Measurements from ENCODE around the gene ATP6V0D1. TPM values are rescaled to one million over a fixed set of nuclear protein-coding genes. Genes with fewer than 3 reads are reported as not detected.

Gene ATP6V0D1
- total and polyA plus RNA-seq, 3 experiments from 2014 or later: 49.3 to 107 (median 57.6) TPM

DNA sequence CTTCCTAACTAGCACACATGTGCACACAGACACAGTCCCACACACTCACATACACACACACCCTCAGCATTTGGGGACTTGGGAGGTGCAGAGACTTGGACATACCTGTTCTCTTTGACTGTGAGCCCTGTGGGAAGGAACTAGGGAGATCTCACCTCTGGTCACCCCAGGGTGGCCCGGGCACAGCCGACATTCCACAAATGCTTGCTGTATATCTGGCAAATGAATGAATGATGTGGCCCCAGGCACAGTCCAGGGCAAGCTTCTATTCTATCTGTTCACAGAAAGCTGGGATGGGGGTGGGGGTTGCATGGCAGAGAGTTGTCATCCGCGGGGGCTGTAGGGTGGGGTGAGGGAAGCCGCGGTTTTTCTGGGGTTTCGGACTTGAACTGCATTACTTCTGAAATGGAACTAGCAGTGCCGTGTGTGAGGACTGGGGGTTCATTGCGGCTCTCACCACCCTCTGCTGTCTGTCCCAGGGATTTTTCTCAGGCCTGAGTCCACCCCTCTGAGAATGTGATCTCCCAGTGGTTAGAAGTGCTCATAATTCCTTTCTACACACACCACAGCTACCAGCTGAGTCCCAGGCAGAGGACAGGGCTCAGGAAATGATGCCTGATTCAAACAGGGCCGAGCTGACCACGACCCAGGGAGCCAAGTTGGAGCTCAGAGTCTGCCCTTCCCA, 44.4 kb upstream of the ATP6V0D1 start:
- Histone ChIP-seq H3K27ac (ENCODE audit: low read depth, low read length) (no peak overlapping the region), H3K36me3 (ENCODE audit: insufficient read depth, low read length) (no peaks in the 10 kb centered on the region), H3K27me3 (ENCODE audit: insufficient read depth, low read length, poor library complexity, severe bottlenecking) (peaks cover 9% of the 10 kb centered on the region), H3K4me3 (ENCODE audit: low read length) (no peak overlapping the region), H3K4me1 (ENCODE audit: insufficient read depth, low read length) (peaks cover 29% of the 10 kb centered on the region), H3K9me3 (ENCODE audit: low read length) (no peaks in the 10 kb centered on the region)
- H3K4me1 Mint-ChIP-seq: peaks cover 18 to 21% (median 19%) of the 10 kb centered on the region in 3 donors
- no peaks in the 10 kb centered on the region for H3K9me3 Mint-ChIP-seq
- H3K36me3 Mint-ChIP-seq: no peaks in the 10 kb centered on the region
- ChIA-PET CTCF (interaction anchor here (0.9 to 1.6 kb wide), 5 partner anchors 11 to 116 kb away, joined by 3 to 6 read pairs (median 4); no protein-coding TSS in a partner anchor), POLR2A (interaction anchor here (0.6 kb wide), 1 partner anchor 25 kb away, joined by 3 read pairs; no protein-coding TSS in a partner anchor)
- no peak overlapping the region for H3K27ac Mint-ChIP-seq
- H3K4me3 Mint-ChIP-seq: peak overlapping the region in 1 of 7 donors; percentile 59
- peaks cover 5 to 16% of the 10 kb centered on the region in 2 donors for H3K27me3 Mint-ChIP-seq
- DNase-seq: no peak

DNA sequence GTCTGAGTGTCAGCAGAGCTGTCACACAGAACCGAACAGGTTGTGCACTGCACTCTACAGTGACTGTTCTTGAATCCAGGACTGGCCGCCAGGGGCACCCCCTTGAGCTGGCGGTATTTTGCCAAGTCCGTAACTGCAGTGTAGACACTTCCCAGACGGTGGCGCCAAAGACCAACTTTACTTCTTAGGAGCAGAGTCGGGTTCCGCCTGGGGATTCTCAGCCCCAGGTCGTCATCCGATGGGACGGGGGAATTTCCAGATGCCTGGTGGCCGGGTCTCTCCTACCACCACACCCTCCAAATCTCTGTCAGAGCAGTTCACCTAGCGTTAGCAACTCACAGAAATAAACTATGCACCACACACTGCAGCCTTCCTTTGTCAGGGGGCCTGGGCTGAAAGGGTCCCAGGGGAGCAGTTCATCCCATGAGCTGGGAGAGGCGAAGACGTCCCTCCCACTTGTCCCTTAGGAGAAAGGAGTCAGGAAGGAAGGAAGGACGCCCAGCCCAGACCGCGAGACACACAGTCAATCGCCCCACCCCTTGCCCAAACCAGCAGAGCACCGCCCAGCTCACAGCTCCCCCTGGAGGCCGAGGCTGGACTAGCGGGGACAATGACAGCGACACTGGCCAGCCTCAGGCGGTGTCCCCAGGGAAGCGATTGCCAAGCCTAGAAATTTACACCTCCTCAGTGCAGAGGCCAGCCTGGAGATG, 40.3 kb upstream of the ATP6V0D1 start:
- H3K9me3 Mint-ChIP-seq: no peaks in the 10 kb centered on the region
- H3K4me3 Mint-ChIP-seq: peak overlapping the region; percentile 90 to 97 (median 93)
- H3K36me3 ChIP-seq (ENCODE audit: insufficient read depth, low read length): no peaks in the 10 kb centered on the region
- H3K27me3 Mint-ChIP-seq: peaks cover 0 to 4% of the 10 kb centered on the region in 2 donors
- no peaks in the 10 kb centered on the region for H3K9me3 ChIP-seq (ENCODE audit: low read length)
- no peaks in the 10 kb centered on the region for H3K27me3 ChIP-seq (ENCODE audit: insufficient read depth, low read length, poor library complexity, severe bottlenecking)
- CTCF ChIA-PET: interaction anchor here (0.5 to 5.2 kb wide), 73 partner anchors 9 to 1805 kb away, joined by 3 to 125 read pairs (median 5); partner anchors contain the start of genes ACD, ATP6V0D1, C16orf86 and CARMIL2
- peak overlapping the region; percentile 97 to 100 (median 99) for H3K27ac Mint-ChIP-seq
- no peaks in the 10 kb centered on the region for H3K36me3 Mint-ChIP-seq
- H3K27ac ChIP-seq (ENCODE audit: low read depth, low read length): peak overlapping the region; percentile 86
- peaks cover 11% of the 10 kb centered on the region for H3K4me1 ChIP-seq (ENCODE audit: insufficient read depth, low read length)
- H3K4me1 Mint-ChIP-seq: peaks cover 16 to 18% (median 17%) of the 10 kb centered on the region in 3 donors
- DNase-seq: peak; percentile 91 to 98 (median 96)
- H3K4me3 ChIP-seq (ENCODE audit: low read length): peak overlapping the region; percentile 91
- POLR2A ChIA-PET: interaction anchor here (0.5 to 1.6 kb wide), 10 partner anchors 14 to 596 kb away, joined by 3 to 8 read pairs (median 4); partner anchors contain the start of genes ATP6V0D1, CARMIL2 and CTCF

- H3K4me1 ChIP-seq (ENCODE audit: insufficient read depth, low read length): peaks cover 17% of the 10 kb centered on the region
- ChIA-PET POLR2A (interaction anchor here (0.6 kb wide), 1 partner anchor 140 kb away, joined by 3 read pairs; no protein-coding TSS in a partner anchor), CTCF (interaction anchor here (2.5 to 5.2 kb wide), 6 partner anchors 16 to 297 kb away, joined by 13 to 125 read pairs (median 68); partner anchors contain the start of genes ATP6V0D1 and CARMIL2)
- H3K36me3 Mint-ChIP-seq: no peaks in the 10 kb centered on the region
- H3K27me3 ChIP-seq (ENCODE audit: insufficient read depth, low read length, poor library complexity, severe bottlenecking): no peaks in the 10 kb centered on the region
- H3K9me3 ChIP-seq (ENCODE audit: low read length): no peaks in the 10 kb centered on the region
- H3K4me1 Mint-ChIP-seq: peaks cover 20 to 23% (median 21%) of the 10 kb centered on the region in 3 donors
- DNase-seq: no peak
- H3K27ac Mint-ChIP-seq: peak overlapping the region in 4 of 8 donors; percentile 17 to 70 (median 36)
- peaks cover 0 to 1% of the 10 kb centered on the region in 2 donors for H3K27me3 Mint-ChIP-seq
- no peak overlapping the region for H3K27ac ChIP-seq (ENCODE audit: low read depth, low read length)
- H3K36me3 ChIP-seq (ENCODE audit: insufficient read depth, low read length): no peaks in the 10 kb centered on the region
- peak overlapping the region in 2 of 7 donors; percentile 38 to 66 for H3K4me3 Mint-ChIP-seq
- H3K4me3 ChIP-seq (ENCODE audit: low read length): no peak overlapping the region
- no peaks in the 10 kb centered on the region for H3K9me3 Mint-ChIP-seq
Measured at GRCh38 chr16:67519242-67519641, 38.3 kb upstream of the ATP6V0D1 start.

DNA sequence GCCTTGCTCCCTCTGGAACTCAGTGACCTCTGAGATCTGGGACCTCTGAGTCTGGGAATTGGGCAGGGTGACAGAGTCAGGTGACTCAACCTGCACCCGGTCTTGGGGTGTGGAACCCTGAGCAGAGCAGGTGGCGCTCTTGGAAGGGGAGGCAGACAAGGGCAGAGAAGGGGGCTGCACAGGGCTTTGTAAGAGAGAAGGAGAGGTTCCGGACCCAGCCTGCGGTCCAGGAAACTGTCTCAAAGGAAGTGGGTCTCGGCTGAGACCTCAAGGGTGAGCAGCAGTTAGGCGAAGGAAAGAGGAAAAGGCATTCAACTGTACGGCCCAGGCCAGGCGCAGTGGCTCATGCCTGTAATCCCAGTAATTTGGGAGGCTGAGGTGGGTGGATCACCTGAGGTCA, 37.7 kb upstream of the ATP6V0D1 start:
- Histone ChIP-seq H3K27ac (ENCODE audit: low read depth, low read length) (no peak overlapping the region), H3K4me3 (ENCODE audit: low read length) (no peak overlapping the region), H3K36me3 (ENCODE audit: insufficient read depth, low read length) (no peaks in the 10 kb centered on the region), H3K27me3 (ENCODE audit: insufficient read depth, low read length, poor library complexity, severe bottlenecking) (no peaks in the 10 kb centered on the region), H3K4me1 (ENCODE audit: insufficient read depth, low read length) (peaks cover 21% of the 10 kb centered on the region), H3K9me3 (ENCODE audit: low read length) (no peaks in the 10 kb centered on the region)
- Mint-ChIP-seq H3K4me1 (peaks cover 21 to 24% (median 22%) of the 10 kb centered on the region in 3 donors), H3K27me3 (peaks cover 0 to 1% of the 10 kb centered on the region in 2 donors), H3K27ac (peak overlapping the region in 2 of 8 donors; percentile 16 to 94), H3K4me3 (no peak overlapping the region), H3K9me3 (no peaks in the 10 kb centered on the region), H3K36me3 (no peaks in the 10 kb centered on the region)
- POLR2A ChIA-PET: no interaction called here
- DNase-seq: no peak
- CTCF ChIA-PET: interaction anchor here (4.7 to 7.0 kb wide), 3 partner anchors 17 to 35 kb away, joined by 50 to 125 read pairs (median 94); partner anchors contain the start of genes AGRP and ATP6V0D1

GRCh38 chr16:67517661-67518423, 36.9 kb upstream of the ATP6V0D1 start:
- H3K4me1 Mint-ChIP-seq: peaks cover 19 to 24% (median 22%) of the 10 kb centered on the region in 3 donors
- POLR2A ChIA-PET: no interaction called here
- H3K27ac ChIP-seq (ENCODE audit: low read depth, low read length): no peak overlapping the region
- no peaks in the 10 kb centered on the region for H3K36me3 Mint-ChIP-seq
- DNase-seq: no peak
- no peaks in the 10 kb centered on the region for H3K27me3 ChIP-seq (ENCODE audit: insufficient read depth, low read length, poor library complexity, severe bottlenecking)
- H3K4me3 ChIP-seq (ENCODE audit: low read length): no peak overlapping the region
- peaks cover 21% of the 10 kb centered on the region for H3K4me1 ChIP-seq (ENCODE audit: insufficient read depth, low read length)
- no peaks in the 10 kb centered on the region for H3K36me3 ChIP-seq (ENCODE audit: insufficient read depth, low read length)
- H3K9me3 ChIP-seq (ENCODE audit: low read length): no peaks in the 10 kb centered on the region
- peaks cover 0 to 1% of the 10 kb centered on the region in 2 donors for H3K27me3 Mint-ChIP-seq
- H3K4me3 Mint-ChIP-seq: no peak overlapping the region
- no peak overlapping the region for H3K27ac Mint-ChIP-seq
- no peaks in the 10 kb centered on the region for H3K9me3 Mint-ChIP-seq
- CTCF ChIA-PET: interaction anchor here (0.8 to 7.4 kb wide), 7 partner anchors 24 to 523 kb away, joined by 3 to 168 read pairs (median 4); partner anchors contain the start of genes AGRP, ATP6V0D1 and CARMIL2

DNA sequence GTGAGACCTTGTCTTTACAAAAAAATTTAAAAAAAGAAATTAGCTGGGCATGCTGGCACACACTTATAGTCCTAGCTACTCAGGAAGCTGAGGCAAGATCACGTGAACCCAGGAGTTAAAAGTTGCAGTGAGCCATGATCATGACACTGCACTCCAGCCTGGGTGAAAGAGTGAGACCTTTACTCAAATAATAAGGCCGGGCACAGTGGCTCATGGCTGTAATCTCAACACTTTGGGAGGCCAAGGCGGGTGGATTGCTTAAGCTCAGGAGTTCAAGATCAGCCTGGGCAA, 36.1 kb upstream of the ATP6V0D1 start:
- POLR2A ChIA-PET: no interaction called here
- peaks cover 21% of the 10 kb centered on the region for H3K4me1 ChIP-seq (ENCODE audit: insufficient read depth, low read length)
- H3K9me3 Mint-ChIP-seq: no peaks in the 10 kb centered on the region
- H3K27ac Mint-ChIP-seq: no peak overlapping the region
- no peak overlapping the region for H3K4me3 Mint-ChIP-seq
- no peaks in the 10 kb centered on the region for H3K36me3 Mint-ChIP-seq
- no peaks in the 10 kb centered on the region for H3K27me3 ChIP-seq (ENCODE audit: insufficient read depth, low read length, poor library complexity, severe bottlenecking)
- no peak for DNase-seq
- no peaks in the 10 kb centered on the region for H3K9me3 ChIP-seq (ENCODE audit: low read length)
- CTCF ChIA-PET: interaction anchor here (0.7 to 7.4 kb wide), 9 partner anchors 15 to 524 kb away, joined by 3 to 168 read pairs (median 3); partner anchors contain the start of genes AGRP, ATP6V0D1 and CARMIL2
- no peak overlapping the region for H3K4me3 ChIP-seq (ENCODE audit: low read length)
- no peaks in the 10 kb centered on the region for H3K36me3 ChIP-seq (ENCODE audit: insufficient read depth, low read length)
- no peak overlapping the region for H3K27ac ChIP-seq (ENCODE audit: low read depth, low read length)
- H3K27me3 Mint-ChIP-seq: peaks cover 0 to 1% of the 10 kb centered on the region in 2 donors
- peaks cover 18 to 22% (median 21%) of the 10 kb centered on the region in 3 donors for H3K4me1 Mint-ChIP-seq

- no peaks in the 10 kb centered on the region for H3K27me3 ChIP-seq (ENCODE audit: insufficient read depth, low read length, poor library complexity, severe bottlenecking)
- no peaks in the 10 kb centered on the region for H3K36me3 ChIP-seq (ENCODE audit: insufficient read depth, low read length)
- H3K36me3 Mint-ChIP-seq: no peaks in the 10 kb centered on the region
- H3K27me3 Mint-ChIP-seq: peaks cover 0 to 1% of the 10 kb centered on the region in 2 donors
- H3K4me3 Mint-ChIP-seq: no peak overlapping the region
- peak overlapping the region in 1 of 8 donors; percentile 72 for H3K27ac Mint-ChIP-seq
- no peaks in the 10 kb centered on the region for H3K9me3 ChIP-seq (ENCODE audit: low read length)
- no peak overlapping the region for H3K27ac ChIP-seq (ENCODE audit: low read depth, low read length)
- no peak for DNase-seq
- ChIA-PET CTCF (interaction anchor here (0.7 to 7.4 kb wide), 11 partner anchors 10 to 524 kb away, joined by 3 to 168 read pairs (median 4); partner anchors contain the start of genes AGRP, ATP6V0D1 and CARMIL2), POLR2A (no interaction called here)
- peaks cover 17 to 20% (median 19%) of the 10 kb centered on the region in 3 donors for H3K4me1 Mint-ChIP-seq
- peaks cover 18% of the 10 kb centered on the region for H3K4me1 ChIP-seq (ENCODE audit: insufficient read depth, low read length)
- H3K4me3 ChIP-seq (ENCODE audit: low read length): no peak overlapping the region
- no peaks in the 10 kb centered on the region for H3K9me3 Mint-ChIP-seq
Measured at GRCh38 chr16:67516296-67517154, 35.6 kb upstream of the ATP6V0D1 start.
